Measurements from ENCODE around the gene HMCN2. TPM values are rescaled to one million over a fixed set of nuclear protein-coding genes. Genes with fewer than 3 reads are reported as not detected.

Gene HMCN2
- total and polyA plus RNA-seq, 2 donors from 2014 or later, result 0.99 to 8.6 TPM

- H3K4me1 ChIP-seq (ENCODE audit: control insufficient read depth in 2 of 3, insufficient read depth in 2 of 3, low read depth in 1 of 3, low read length in 3 of 3), result no peaks in the 10 kb centered on the region
- H3K4me3 ChIP-seq (ENCODE audit: low read length in 3 of 3), result no peak overlapping the region
- TF ChIP-seq CTCF (IDR thresholded peaks at IDR 0.05; ENCODE audit: borderline replicate concordance, extremely low read depth, insufficient read depth), result no peak
- DNase-seq (no peak), FAIRE-seq (no peak)
- H3K27ac ChIP-seq (ENCODE audit: low read depth in 2 of 2, low read length in 2 of 2), result no peak overlapping the region
- no peak overlapping the region for H3K9ac ChIP-seq (ENCODE audit: low read length in 3 of 3)
- intact Hi-C loops (cut with DNase I), result loop anchor here (10.0 kb wide), 1 partner anchor 116 kb away; no protein-coding TSS in a partner anchor
- no peaks in the 10 kb centered on the region for H3K27me3 ChIP-seq (ENCODE audit: control insufficient read depth, insufficient read depth, low read length)
- H3K36me3 ChIP-seq (ENCODE audit: control insufficient read depth in 2 of 3, insufficient read depth in 3 of 3, low read length in 3 of 3), result peaks cover 2 to 15% (median 3%) of the 10 kb centered on the region in 3 donors
- H3K9me3 ChIP-seq (ENCODE audit: control insufficient read depth in 2 of 3, insufficient read depth in 1 of 3, low read length in 3 of 3), result peaks cover 0 to 10% (median 3%) of the 10 kb centered on the region in 3 donors
Measured at GRCh38 chr9:130230631-130231030, 34.9 kb upstream of the HMCN2 start.

GRCh38 chr9:130232899-130233586 lies 32.5 kb upstream of the HMCN2 start:
- no peak for DNase-seq
- H3K27ac ChIP-seq (ENCODE audit: low read depth in 2 of 2, low read length in 2 of 2), result no peak overlapping the region
- intact Hi-C loops (cut with DNase I), result loop anchor here (10.0 kb wide), 1 partner anchor 118 kb away; no protein-coding TSS in a partner anchor
- H3K4me3 ChIP-seq (ENCODE audit: low read length in 3 of 3), result no peak overlapping the region
- H3K27me3 ChIP-seq (ENCODE audit: control insufficient read depth, insufficient read depth, low read length), result no peaks in the 10 kb centered on the region
- peaks cover 0 to 5% (median 0%) of the 10 kb centered on the region in 3 donors for H3K36me3 ChIP-seq (ENCODE audit: control insufficient read depth in 2 of 3, insufficient read depth in 3 of 3, low read length in 3 of 3)
- TF ChIP-seq CTCF (IDR thresholded peaks at IDR 0.05; ENCODE audit: borderline replicate concordance, extremely low read depth, insufficient read depth), result no peak
- no peaks in the 10 kb centered on the region for H3K4me1 ChIP-seq (ENCODE audit: control insufficient read depth in 2 of 3, insufficient read depth in 2 of 3, low read depth in 1 of 3, low read length in 3 of 3)
- no peak overlapping the region for H3K9ac ChIP-seq (ENCODE audit: low read length in 3 of 3)
- H3K9me3 ChIP-seq (ENCODE audit: control insufficient read depth in 2 of 3, insufficient read depth in 1 of 3, low read length in 3 of 3), result no peaks in the 10 kb centered on the region
- FAIRE-seq, result no peak

GRCh38 chr9:130233587-130233945 lies 32.0 kb upstream of the HMCN2 start:
- Histone ChIP-seq H3K27me3 (ENCODE audit: control insufficient read depth, insufficient read depth, low read length) (no peaks in the 10 kb centered on the region), H3K4me1 (ENCODE audit: control insufficient read depth in 2 of 3, insufficient read depth in 2 of 3, low read depth in 1 of 3, low read length in 3 of 3) (no peaks in the 10 kb centered on the region), H3K36me3 (ENCODE audit: control insufficient read depth in 2 of 3, insufficient read depth in 3 of 3, low read length in 3 of 3) (peaks cover 0 to 5% (median 0%) of the 10 kb centered on the region in 3 donors), H3K27ac (ENCODE audit: low read depth in 2 of 2, low read length in 2 of 2) (no peak overlapping the region), H3K9me3 (ENCODE audit: control insufficient read depth in 2 of 3, insufficient read depth in 1 of 3, low read length in 3 of 3) (no peaks in the 10 kb centered on the region), H3K4me3 (ENCODE audit: low read length in 3 of 3) (no peak overlapping the region), H3K9ac (ENCODE audit: low read length in 3 of 3) (no peak overlapping the region)
- TF ChIP-seq CTCF (IDR thresholded peaks at IDR 0.05; ENCODE audit: borderline replicate concordance, extremely low read depth, insufficient read depth), result no peak
- DNase-seq, result no peak
- no peak for FAIRE-seq
- intact Hi-C loops (cut with DNase I), result loop anchor here (10.0 kb wide), 1 partner anchor 119 kb away; no protein-coding TSS in a partner anchor
